Measurements from ENCODE around the gene CACYBP. TPM values are rescaled to one million over a fixed set of nuclear protein-coding genes. Genes with fewer than 3 reads are reported as not detected.
A peak's percentile ranks its signal among the peaks of the same experiment; 100 is the strongest.

Gene CACYBP
- total RNA-seq, 1 donor from 2014 or later: 385 TPM

- Mint-ChIP-seq H3K9me3 (no peaks in the 10 kb centered on the region), H3K4me1 (peaks cover 20% of the 10 kb centered on the region), H3K27ac (no peak overlapping the region), H3K4me3 (no peak overlapping the region), H3K36me3 (ENCODE audit: low read depth) (peaks cover 25% of the 10 kb centered on the region), H3K27me3 (no peaks in the 10 kb centered on the region)
- intact Hi-C loops (cut with micrococcal nuclease): no loop called here
- DNase-seq: no peak
Observed at GRCh38 chr1:174988986-174989385, 10.8 kb upstream of the CACYBP start.

GRCh38 chr1:174989536-174990220 is 10.1 kb upstream of the CACYBP start:
- Mint-ChIP-seq H3K4me3 (peak overlapping the region; percentile 71), H3K4me1 (peaks cover 19% of the 10 kb centered on the region), H3K9me3 (no peaks in the 10 kb centered on the region), H3K27me3 (no peaks in the 10 kb centered on the region), H3K36me3 (ENCODE audit: low read depth) (peaks cover 28% of the 10 kb centered on the region), H3K27ac (peak overlapping the region; percentile 85)
- DNase-seq: no peak
- intact Hi-C loops (cut with micrococcal nuclease): loop anchor here (1.0 kb wide), 1 partner anchor 9 kb away; no protein-coding TSS in a partner anchor

- no peaks in the 10 kb centered on the region for H3K9me3 Mint-ChIP-seq
- H3K27ac Mint-ChIP-seq: peak overlapping the region; percentile 87
- H3K36me3 Mint-ChIP-seq (ENCODE audit: low read depth): peaks cover 25% of the 10 kb centered on the region
- no peaks in the 10 kb centered on the region for H3K27me3 Mint-ChIP-seq
- H3K4me3 Mint-ChIP-seq: peak overlapping the region; percentile 84
- H3K4me1 Mint-ChIP-seq: peaks cover 18% of the 10 kb centered on the region
- intact Hi-C loops (cut with micrococcal nuclease): loop anchor here (1.0 kb wide), 1 partner anchor 8 kb away; no protein-coding TSS in a partner anchor
- DNase-seq: peak; percentile 70
Observed at GRCh38 chr1:174990382-174990999, 9.3 kb upstream of the CACYBP start.

- no peaks in the 10 kb centered on the region for H3K27me3 Mint-ChIP-seq
- no peaks in the 10 kb centered on the region for H3K9me3 Mint-ChIP-seq
- DNase-seq: no peak
- peaks cover 27% of the 10 kb centered on the region for H3K36me3 Mint-ChIP-seq (ENCODE audit: low read depth)
- H3K4me3 Mint-ChIP-seq: no peak overlapping the region
- intact Hi-C loops (cut with micrococcal nuclease): no loop called here
- H3K4me1 Mint-ChIP-seq: peaks cover 18% of the 10 kb centered on the region
- peak overlapping the region; percentile 29 for H3K27ac Mint-ChIP-seq
Observed at GRCh38 chr1:174991473-174991872, 8.3 kb upstream of the CACYBP start.

- Mint-ChIP-seq H3K9me3 (no peaks in the 10 kb centered on the region), H3K27ac (no peak overlapping the region), H3K36me3 (ENCODE audit: low read depth) (peaks cover 17% of the 10 kb centered on the region), H3K4me1 (peaks cover 19% of the 10 kb centered on the region), H3K27me3 (no peaks in the 10 kb centered on the region), H3K4me3 (no peak overlapping the region)
- intact Hi-C loops (cut with micrococcal nuclease): no loop called here
- DNase-seq: no peak
Observed at GRCh38 chr1:174995121-174995520, 4.6 kb upstream of the CACYBP start.

- intact Hi-C loops (cut with micrococcal nuclease): no loop called here
- Mint-ChIP-seq H3K4me1 (peaks cover 14% of the 10 kb centered on the region), H3K36me3 (ENCODE audit: low read depth) (peaks cover 13% of the 10 kb centered on the region), H3K4me3 (no peak overlapping the region), H3K27ac (no peak overlapping the region), H3K9me3 (no peaks in the 10 kb centered on the region), H3K27me3 (no peaks in the 10 kb centered on the region)
- DNase-seq: no peak
Observed at GRCh38 chr1:174995916-174996315, 3.8 kb upstream of the CACYBP start.

- Mint-ChIP-seq H3K27ac (no peak overlapping the region), H3K4me1 (peaks cover 17% of the 10 kb centered on the region), H3K27me3 (no peaks in the 10 kb centered on the region), H3K4me3 (no peak overlapping the region), H3K9me3 (no peaks in the 10 kb centered on the region), H3K36me3 (ENCODE audit: low read depth) (peaks cover 18% of the 10 kb centered on the region)
- intact Hi-C loops (cut with micrococcal nuclease): no loop called here
- no peak for DNase-seq
Observed at GRCh38 chr1:174996476-174996875, 3.3 kb upstream of the CACYBP start.

GRCh38 chr1:174997041-174997440 is 2.7 kb upstream of the CACYBP start:
- H3K36me3 Mint-ChIP-seq (ENCODE audit: low read depth): peaks cover 23% of the 10 kb centered on the region
- no peak overlapping the region for H3K4me3 Mint-ChIP-seq
- no peak for DNase-seq
- H3K27me3 Mint-ChIP-seq: no peaks in the 10 kb centered on the region
- H3K27ac Mint-ChIP-seq: no peak overlapping the region
- no peaks in the 10 kb centered on the region for H3K9me3 Mint-ChIP-seq
- intact Hi-C loops (cut with micrococcal nuclease): no loop called here
- H3K4me1 Mint-ChIP-seq: peaks cover 17% of the 10 kb centered on the region

- Mint-ChIP-seq H3K27me3 (no peaks in the 10 kb centered on the region), H3K36me3 (ENCODE audit: low read depth) (peaks cover 32% of the 10 kb centered on the region), H3K9me3 (no peaks in the 10 kb centered on the region), H3K4me1 (peaks cover 30% of the 10 kb centered on the region), H3K4me3 (no peak overlapping the region), H3K27ac (no peak overlapping the region)
- peak; percentile 84 for DNase-seq
- intact Hi-C loops (cut with micrococcal nuclease): loop anchor here (1.0 to 2.0 kb wide), 11 partner anchors 8 to 1283 kb away; partner anchors contain the start of genes CENPL, COP1, DARS2 and MRPS14
Observed at GRCh38 chr1:174998569-174999215, 1.1 kb upstream of the CACYBP start.

- Mint-ChIP-seq H3K9me3 (no peaks in the 10 kb centered on the region), H3K4me3 (no peak overlapping the region), H3K27ac (no peak overlapping the region), H3K36me3 (ENCODE audit: low read depth) (peaks cover 28% of the 10 kb centered on the region), H3K27me3 (no peaks in the 10 kb centered on the region), H3K4me1 (peaks cover 37% of the 10 kb centered on the region)
- DNase-seq: peak; percentile 99
- intact Hi-C loops (cut with micrococcal nuclease): loop anchor here (1.0 to 2.0 kb wide), 9 partner anchors 24 to 1284 kb away; partner anchors contain the start of genes CENPL, COP1, DARS2 and MRPS14
Observed at GRCh38 chr1:174999216-174999935, 371 bp upstream of the CACYBP start.

GRCh38 chr1:175000697-175001187 is 995 bp downstream of the CACYBP start:
- Mint-ChIP-seq H3K4me3 (no peak overlapping the region), H3K27ac (no peak overlapping the region), H3K36me3 (ENCODE audit: low read depth) (peaks cover 37% of the 10 kb centered on the region), H3K4me1 (peaks cover 45% of the 10 kb centered on the region), H3K9me3 (no peaks in the 10 kb centered on the region), H3K27me3 (no peaks in the 10 kb centered on the region)
- no peak for DNase-seq
- intact Hi-C loops (cut with micrococcal nuclease): loop anchor here (5.0 kb wide), 1 partner anchor 1523 kb away; the partner anchor contains the start of gene PRDX6

- peak overlapping the region; percentile 31 for H3K27ac Mint-ChIP-seq
- intact Hi-C loops (cut with micrococcal nuclease): loop anchor here (5.0 kb wide), 1 partner anchor 1526 kb away; the partner anchor contains the start of gene PRDX6
- DNase-seq: peak; percentile 56
- H3K4me3 Mint-ChIP-seq: peak overlapping the region; percentile 46
- peaks cover 39% of the 10 kb centered on the region for H3K4me1 Mint-ChIP-seq
- H3K36me3 Mint-ChIP-seq (ENCODE audit: low read depth): peaks cover 49% of the 10 kb centered on the region
- H3K27me3 Mint-ChIP-seq: no peaks in the 10 kb centered on the region
- H3K9me3 Mint-ChIP-seq: no peaks in the 10 kb centered on the region
Observed at GRCh38 chr1:175002910-175003517, 3.3 kb downstream of the CACYBP start.

GRCh38 chr1:175003521-175003920 is 3.8 kb downstream of the CACYBP start:
- intact Hi-C loops (cut with micrococcal nuclease): loop anchor here (5.0 kb wide), 1 partner anchor 1526 kb away; the partner anchor contains the start of gene PRDX6
- no peak for DNase-seq
- peaks cover 54% of the 10 kb centered on the region for H3K36me3 Mint-ChIP-seq (ENCODE audit: low read depth)
- H3K4me1 Mint-ChIP-seq: peaks cover 41% of the 10 kb centered on the region
- no peaks in the 10 kb centered on the region for H3K27me3 Mint-ChIP-seq
- peak overlapping the region; percentile 34 for H3K27ac Mint-ChIP-seq
- H3K9me3 Mint-ChIP-seq: no peaks in the 10 kb centered on the region
- H3K4me3 Mint-ChIP-seq: peak overlapping the region; percentile 46
